GM08714 (cell line): ENCODE data around the gene DNTTIP2.

Experiments used
- H3K4me3 ChIP-seq: fragments of 200-500 bp; sonication (Bioruptor generic); 2 replicates; pipeline ENCODE4 v1.5.1; 2014; ENCODE audit warnings: mild to moderate bottlenecking, low read length, inconsistent platforms
- ZNF274 ChIP-seq: IDR thresholded peaks from 2 replicates; pipeline ENCODE4 v1.6.1; 2012; ENCODE audit warnings: mild to moderate bottlenecking, low read depth, low read length

The DNTTIP2 gene

DNA sequence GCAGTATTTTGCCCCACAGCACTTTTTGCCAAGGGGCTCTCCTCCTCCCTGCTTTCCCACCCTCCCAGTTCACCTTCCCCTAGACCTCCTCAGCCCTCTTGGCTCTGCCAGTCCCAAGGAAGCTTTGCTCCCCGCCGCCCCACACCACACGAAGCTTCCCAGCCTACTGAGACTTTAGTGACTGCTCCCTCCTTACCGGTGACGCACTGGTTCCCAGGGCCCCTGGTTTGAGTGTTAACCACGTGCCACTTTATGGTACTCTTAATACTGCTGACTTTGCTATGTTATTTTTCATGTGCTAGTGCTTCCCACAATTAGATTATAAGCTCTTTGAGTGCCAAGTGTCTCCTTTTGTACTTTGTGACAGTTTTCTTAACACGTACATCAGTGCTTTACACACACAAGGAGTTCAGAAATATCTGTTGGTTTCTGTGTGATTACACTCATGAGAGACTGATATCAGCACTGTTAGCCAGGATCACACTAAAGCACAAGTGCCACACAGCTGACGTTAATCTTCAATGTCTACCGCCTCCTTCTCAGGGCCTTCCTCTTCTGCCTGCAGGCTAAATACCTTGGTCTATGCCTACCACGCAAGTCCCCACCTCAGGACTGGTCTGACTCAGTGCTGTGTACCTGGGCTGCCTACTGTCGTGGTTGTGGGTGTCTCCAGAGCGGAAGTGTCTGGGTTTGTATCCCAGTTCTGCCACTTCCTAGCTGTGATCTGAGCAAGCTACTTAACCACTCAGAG is 61.0 kb downstream of the DNTTIP2 start:
- no peak overlapping the region for H3K4me3 ChIP-seq

DNA sequence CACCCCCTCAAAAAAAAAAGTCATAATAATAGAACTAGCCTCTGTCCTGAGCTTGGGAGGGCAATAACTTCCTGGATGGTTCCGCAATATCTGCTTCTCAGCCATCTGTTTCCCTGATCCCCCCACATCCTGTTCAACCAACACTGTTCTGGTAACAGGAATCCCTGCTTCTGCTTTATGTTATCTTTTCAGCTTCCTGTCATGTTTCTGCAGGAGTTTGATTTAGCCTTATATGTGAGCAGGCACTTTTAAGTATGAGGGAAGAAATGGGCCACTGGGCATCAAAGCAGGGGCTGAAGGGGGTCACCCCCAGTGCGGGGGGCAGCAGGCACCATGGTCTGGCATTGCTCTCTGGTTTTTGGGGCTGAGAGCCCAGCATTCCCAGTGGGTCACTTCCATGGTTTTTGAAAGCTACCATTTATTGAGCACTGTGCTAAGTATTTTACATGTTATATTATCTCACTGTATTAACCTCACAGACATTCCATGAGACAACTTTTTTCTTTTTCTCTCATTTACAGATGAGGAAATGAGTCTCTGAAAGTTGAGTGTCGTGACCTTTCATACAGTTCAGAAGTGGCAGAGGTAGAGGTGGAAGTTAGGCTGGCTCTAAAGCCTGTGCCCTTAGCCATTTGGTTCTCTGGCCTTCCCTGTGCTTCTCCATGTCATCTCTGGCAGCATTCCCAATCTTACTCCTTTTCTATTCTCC is 61.9 kb downstream of the DNTTIP2 start:
- no peak for TF ChIP-seq ZNF274
- H3K4me3 ChIP-seq, result no peak overlapping the region

More for the DNA sequence above, 61.0 kb downstream of the DNTTIP2 start:
- no peak for TF ChIP-seq ZNF274
